ENCODE data around the gene ZNF90. TPM values are rescaled to one million over a fixed set of nuclear protein-coding genes. Genes with fewer than 3 reads are reported as not detected.
"Not testable (repeated sequence)": the region's sequence is repeated elsewhere in the genome, so short reads cannot be mapped to it uniquely, and the experiment has no call there.

The ZNF90 gene
- total and polyA plus RNA-seq, 2 of the 8 experiments (the other 6 are each of a cell fraction or from before 2014, with no cell fraction given): 41.2 to 114 TPM

- peak; percentile 1 to 2; a peak in 2 of 4 replicates for TF ChIP-seq RAD21 (IDR thresholded peaks at IDR 0.05 in 1 of 2, conservative IDR thresholded peaks at IDR 0.05 in 1 of 2; ENCODE audit: low read depth in 2 of 2, low read length in 2 of 2)
Measured at GRCh38 chr19:20051841-20052768, 25.7 kb upstream of the ZNF90 start (continued).

- not testable (repeated sequence) for H3K4ac ChIP-seq (replicated peaks; ENCODE audit: insufficient read length, low read depth, low read length); H3K18ac ChIP-seq (ENCODE audit: extremely low read depth, low read length)
- POLR2A ChIA-PET (ENCODE audit: partially characterized antibody): interaction anchor here (1.4 kb wide), 1 partner anchor 20 kb away, joined by 3 read pairs; the partner anchor contains the start of gene ZNF682
Measured at GRCh38 chr19:20058738-20059137, 19.1 kb upstream of the ZNF90 start.

More at GRCh38 chr19:20058738-20059137, 19.1 kb upstream of the ZNF90 start:
- H2AFZ ChIP-seq (ENCODE audit: low read length); H3K23ac ChIP-seq (ENCODE audit: insufficient read length); H3K4me2 ChIP-seq (ENCODE audit: insufficient read depth in 1 of 2, low read depth in 2 of 2, low read length in 2 of 2); H3K27ac ChIP-seq (ENCODE audit: low read depth, low read length); H2BK120ac ChIP-seq (replicated peaks; ENCODE audit: low read depth, low read length); H3K36me3 ChIP-seq (ENCODE audit: control insufficient read depth in 2 of 4, insufficient read depth in 4 of 4, low read length in 3 of 4); H2BK20ac ChIP-seq (ENCODE audit: low read length); H3K79me2 ChIP-seq (ENCODE audit: control insufficient read depth in 1 of 2, insufficient read depth in 2 of 2, low read length in 2 of 2); H2BK15ac ChIP-seq (ENCODE audit: low read length); H4K91ac ChIP-seq (replicated peaks; ENCODE audit: insufficient read length, low read length); CTCF ChIA-PET (ENCODE audit: partially characterized antibody); H4K20me1 ChIP-seq (replicated peaks in 1 of 2; ENCODE audit: control insufficient read depth in 1 of 2, insufficient read depth in 2 of 2, low read length in 2 of 2); H4K5ac ChIP-seq (ENCODE audit: insufficient read length, low read depth, low read length); H3K4me3 ChIP-seq (ENCODE audit: extremely low read depth in 1 of 4, insufficient read depth in 2 of 4, low read depth in 3 of 4, low read length in 4 of 4); H3K4me1 ChIP-seq (replicated peaks in 1 of 4; ENCODE audit: control insufficient read depth in 3 of 4, insufficient read depth in 4 of 4, low read length in 3 of 4); H3K9me3 ChIP-seq (ENCODE audit: insufficient read depth in 2 of 2, low read depth in 1 of 2, low read length in 1 of 2); H3K14ac ChIP-seq (ENCODE audit: insufficient read length); H3K27me3 ChIP-seq (replicated peaks in 1 of 4; ENCODE audit: control insufficient read depth in 3 of 4, extremely low read depth in 1 of 4, insufficient read depth in 3 of 4, low read length in 3 of 4); H3K23me2 ChIP-seq (ENCODE audit: low read depth, low read length); FAIRE-seq; H2AK5ac ChIP-seq (ENCODE audit: low read depth, low read length); H3K56ac ChIP-seq (replicated peaks; ENCODE audit: insufficient read length, low read depth, low read length); H2BK12ac ChIP-seq (ENCODE audit: low read depth, low read length); H2BK5ac ChIP-seq (ENCODE audit: low read depth, low read length); DNase-seq (ENCODE audit: low read depth in 1 of 2, low spot score in 2 of 2); H3K9ac ChIP-seq (replicated peaks in 1 of 4; ENCODE audit: extremely low read depth in 1 of 4, low read depth in 3 of 4, low read length in 3 of 4); H4K8ac ChIP-seq (ENCODE audit: extremely low read depth, insufficient read depth, low read length); H3K79me1 ChIP-seq (ENCODE audit: low read depth, low read length): not testable (repeated sequence)
